ENCODE results near the gene KIF5B.
"Not testable (repeated sequence)": the region's sequence is repeated elsewhere in the genome, so short reads cannot be mapped to it uniquely, and the experiment has no call there.

The KIF5B gene

DNA sequence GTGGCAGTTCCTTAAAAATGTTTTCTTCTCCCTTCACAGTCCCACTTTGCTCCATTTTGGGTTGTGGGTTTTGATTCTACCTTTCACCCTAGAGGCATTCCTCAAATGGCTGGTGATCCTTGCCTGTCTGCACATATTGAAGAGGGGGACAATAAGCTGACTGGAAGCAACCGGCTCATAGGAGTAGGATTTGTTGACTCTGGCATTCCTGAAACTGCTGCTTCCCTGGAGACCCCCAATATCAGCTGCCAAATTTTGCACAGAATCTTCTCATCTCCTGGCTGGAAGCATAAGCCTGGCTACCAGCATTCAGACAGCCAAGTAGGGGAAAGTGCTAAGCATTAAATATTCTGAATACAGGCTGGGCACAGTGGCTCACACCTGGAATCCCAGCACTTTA lies 53.7 kb downstream of the KIF5B start:
- in situ Hi-C loops (cut with MboI; ENCODE audit: low pct_unique_long_range_greater_than_20kb, low sequenced_read_pairs, unreplicated experiment): loop anchor here (10.0 kb wide), 1 partner anchor 138 kb away; no protein-coding TSS in a partner anchor
- no peak for TF ChIP-seq CTCF (IDR thresholded peaks at IDR 0.05; ENCODE audit: extremely low read depth, insufficient read depth, missing control alignments)

DNA sequence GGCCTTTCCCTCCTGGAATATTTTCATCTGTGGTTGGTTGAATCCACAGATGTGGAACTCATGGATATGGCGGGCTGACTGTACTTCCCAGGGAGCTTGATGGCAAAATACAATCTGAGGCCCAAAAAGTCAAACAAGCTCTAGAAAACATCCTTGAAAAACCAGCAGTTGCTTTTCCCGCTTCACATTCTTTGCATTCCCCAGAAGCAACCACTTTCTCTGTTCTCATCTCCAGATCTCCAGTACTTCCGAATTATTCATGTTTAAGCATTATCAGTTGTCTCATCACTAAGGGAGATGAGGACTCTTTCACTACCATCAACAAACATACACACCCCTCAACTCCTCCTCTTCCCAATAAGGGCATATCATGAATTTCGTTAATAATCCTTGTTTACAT lies 55.3 kb downstream of the KIF5B start:
- in situ Hi-C loops (cut with MboI; ENCODE audit: low pct_unique_long_range_greater_than_20kb, low sequenced_read_pairs, unreplicated experiment): loop anchor here (10.0 kb wide), 1 partner anchor 136 kb away; no protein-coding TSS in a partner anchor
- DNase-seq (ENCODE audit: low spot score): no peak

More for the DNA sequence above, 53.7 kb downstream of the KIF5B start:
- DNase-seq (ENCODE audit: low spot score): no peak

DNA sequence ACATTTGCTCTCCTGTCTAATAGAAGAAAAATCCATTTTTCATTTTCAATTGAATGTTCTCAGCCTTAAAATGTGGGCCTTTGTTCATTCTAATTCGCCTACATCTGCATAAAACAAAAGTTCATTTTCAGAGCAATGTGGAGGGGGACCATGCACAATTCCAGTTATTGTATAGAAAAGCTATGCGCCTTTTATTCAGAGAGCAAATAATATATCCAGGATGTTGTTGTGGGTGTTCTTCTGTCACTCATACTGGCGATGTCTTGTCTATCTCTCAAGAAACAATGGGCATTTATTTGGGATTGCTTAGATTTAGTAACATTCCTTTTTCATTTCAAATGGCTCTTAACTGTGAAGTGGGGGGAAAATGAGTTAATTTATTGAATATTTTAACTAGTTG lies 56.4 kb downstream of the KIF5B start:
- in situ Hi-C loops (cut with MboI; ENCODE audit: low pct_unique_long_range_greater_than_20kb, low sequenced_read_pairs, unreplicated experiment): loop anchor here (10.0 kb wide), 2 partner anchors 135 to 155 kb away; no protein-coding TSS in a partner anchor
- TF ChIP-seq CTCF (IDR thresholded peaks at IDR 0.05; ENCODE audit: extremely low read depth, insufficient read depth, missing control alignments): no peak
- DNase-seq (ENCODE audit: low spot score): no peak

More for the DNA sequence above, 55.3 kb downstream of the KIF5B start:
- TF ChIP-seq CTCF (IDR thresholded peaks at IDR 0.05; ENCODE audit: extremely low read depth, insufficient read depth, missing control alignments): no peak

- no peak for TF ChIP-seq CTCF (IDR thresholded peaks at IDR 0.05; ENCODE audit: extremely low read depth, insufficient read depth, missing control alignments)
- in situ Hi-C loops (cut with MboI; ENCODE audit: low pct_unique_long_range_greater_than_20kb, low sequenced_read_pairs, unreplicated experiment): loop anchor here (10.0 kb wide), 1 partner anchor 154 kb away; no protein-coding TSS in a partner anchor
- DNase-seq (ENCODE audit: low spot score): no peak
These were observed 57.1 kb downstream of the KIF5B start for GRCh38 chr10:31999070-31999660.

- DNase-seq (ENCODE audit: low spot score): no peak
- TF ChIP-seq CTCF (IDR thresholded peaks at IDR 0.05; ENCODE audit: extremely low read depth, insufficient read depth, missing control alignments): no peak
- in situ Hi-C loops (cut with MboI; ENCODE audit: low pct_unique_long_range_greater_than_20kb, low sequenced_read_pairs, unreplicated experiment): loop anchor here (10.0 kb wide), 1 partner anchor 150 kb away; no protein-coding TSS in a partner anchor
These were observed 61.3 kb downstream of the KIF5B start for GRCh38 chr10:31994926-31995325.

GRCh38 chr10:31990937-31991336 lies 65.3 kb downstream of the KIF5B start:
- in situ Hi-C loops (cut with MboI; ENCODE audit: low pct_unique_long_range_greater_than_20kb, low sequenced_read_pairs, unreplicated experiment): loop anchor here (10.0 kb wide), 1 partner anchor 146 kb away; no protein-coding TSS in a partner anchor
- TF ChIP-seq CTCF (IDR thresholded peaks at IDR 0.05; ENCODE audit: extremely low read depth, insufficient read depth, missing control alignments): no peak
- DNase-seq (ENCODE audit: low spot score): no peak

- DNase-seq (ENCODE audit: low spot score); in situ Hi-C loops (cut with MboI; ENCODE audit: low pct_unique_long_range_greater_than_20kb, low sequenced_read_pairs, unreplicated experiment): not testable (repeated sequence)
These were observed 68.4 kb downstream of the KIF5B start for GRCh38 chr10:31987786-31988185.
